PC-3 (cell line): ENCODE measurements around the gene PTRH2.

Experiments
- CTCF ChIP-seq: fragments of 300-600 bp; sonication (generic); conservative IDR thresholded peaks from 2 replicates; pipeline ENCODE4 v1.5.1; 2017; ENCODE audit warnings: antibody characterized with exemption, low read depth, mild to moderate bottlenecking, low read length
- EZH2 ChIP-seq: fragments of 300-600 bp; sonication (generic); IDR thresholded peaks from one replicate; pipeline ENCODE4 v1.6.1; 2017; ENCODE audit warnings: antibody characterized with exemption, mild to moderate bottlenecking, low read length; ENCODE audit not compliant: unreplicated experiment

DNA sequence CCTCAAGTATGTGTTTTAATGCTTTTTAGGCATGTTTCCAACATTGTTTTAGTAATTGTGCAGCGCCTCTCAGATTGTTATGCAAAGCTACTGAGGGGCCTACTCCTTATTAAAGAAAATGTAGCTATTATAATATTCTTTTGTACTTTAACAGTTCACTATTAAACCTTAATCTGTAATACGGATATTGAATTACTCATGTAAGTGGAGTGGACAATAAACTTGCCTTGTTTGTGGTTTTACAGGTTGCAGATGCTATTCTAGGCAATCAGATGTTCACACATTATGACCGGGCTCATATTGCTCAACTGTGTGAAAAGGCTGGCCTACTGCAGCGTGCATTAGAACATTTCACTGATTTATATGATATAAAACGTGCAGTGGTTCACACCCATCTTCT lies 41.0 kb downstream of the PTRH2 start:
- TF ChIP-seq CTCF (no peak), EZH2 (no peak)
